ENCODE data around the gene A2M. TPM values are rescaled to one million over a fixed set of nuclear protein-coding genes. Genes with fewer than 3 reads are reported as not detected.

A2M gene
- total RNA-seq = 14.6 and 19.0 TPM in 2 replicates

GRCh38 chr12:9115731-9116559 lies at the start of gene A2M:
Gene A2M, minus strand, starts transcription at chr12:9115919. Its CDS starts 70 bp downstream, at chr12:9115849.

Other genes with a start within 250 kb of the A2M start
- 18.4 and 26.7 TPM in 2 replicates for gene PHC1, start 201.4 kb downstream of the A2M start, total RNA-seq
- gene M6PR, start 166.3 kb downstream of the A2M start, total RNA-seq = 66.5 and 128 TPM in 2 replicates
- 0.26 and 1.3 TPM in 2 replicates for gene KLRG1, start 126.4 kb downstream of the A2M start, total RNA-seq
- gene PZP, start 92.5 kb upstream of the A2M start, total RNA-seq = not detected in 2 replicates